BJ (cell line): ENCODE data around the gene ECT2. TPM values are rescaled to one million over a fixed set of nuclear protein-coding genes. Genes with fewer than 3 reads are reported as not detected.

Experiments used
- CTCF ChIA-PET: fragments of 350-600 bp; formaldehyde crosslinking; extraction: SDS; loops from one replicate; lab custom pipeline; 2021; ENCODE audit warnings: antibody characterized with exemption, inconsistent platforms; lab: Yijun Ruan, JAX
- POLR2A ChIA-PET: fragments of 300-600 bp; sonication (Branson Sonifier 250); formaldehyde crosslinking; extraction: SDS; loops from one replicate; lab custom pipeline; 2021; ENCODE audit warnings: antibody characterized with exemption; lab: Charles Lee
- DNase-seq: peaks from one replicate; pipeline ENCODE4 v3.0.0-alpha.2; 2011; ENCODE audit warnings: low read depth
- H3K27me3 ChIP-seq: 2 replicates; pipeline ENCODE4 v1.6.0; 2011; ENCODE audit warnings: low read length; ENCODE audit not compliant: control insufficient read depth, insufficient read depth
- H3K36me3 ChIP-seq: 2 replicates; pipeline ENCODE4 v1.5.1; 2011; ENCODE audit warnings: low read length; ENCODE audit not compliant: control insufficient read depth, insufficient read depth
- H3K4me3 ChIP-seq: 2 replicates; pipeline ENCODE4 v1.5.1; 2011; ENCODE audit warnings: low read depth, mild to moderate bottlenecking, control low read depth, low read length
- polyA plus RNA-seq: library from polyadenylated mRNA; depleted of rRNA; stranded (reverse); fragments of >200 nt; gene quantifications from 2 replicates; pipeline ENCODE4 v1.2.3, GENCODE V29; 2011
- TF ChIP-seq, protein P1 (sequence below): IDR thresholded peaks from 2 replicates; pipeline ENCODE4 v1.5.1; 2011; ENCODE audit warnings: low read depth, mild to moderate bottlenecking, control low read depth, inconsistent platforms, low read length, moderate library complexity; ENCODE audit not compliant: insufficient read depth

ECT2 gene
- polyA plus RNA-seq, 1 experiment = 15.3 TPM

DNA sequence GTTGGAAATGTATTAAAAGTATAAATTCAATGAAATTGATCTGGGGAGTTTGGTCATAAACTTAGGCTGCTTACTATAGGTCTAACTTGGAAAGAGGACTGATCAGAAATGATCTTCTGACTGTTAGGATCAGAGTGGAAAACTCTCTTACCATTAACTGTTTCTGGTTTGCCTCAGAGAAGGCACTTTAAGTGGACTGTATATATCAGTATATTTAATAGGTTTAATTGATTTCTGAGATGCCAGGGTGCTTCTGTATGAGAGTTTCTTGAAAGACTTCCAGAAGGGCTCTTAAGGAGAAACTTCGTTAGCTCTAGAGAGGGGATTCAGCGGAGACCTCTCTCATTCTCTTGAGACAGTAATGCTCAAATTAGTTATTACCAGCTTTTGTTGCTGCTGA, 36.5 kb downstream of the ECT2 start:
- no peak for DNase-seq
- Histone ChIP-seq H3K27me3 (no peaks in the 10 kb centered on the region), H3K4me3 (no peak overlapping the region), H3K36me3 (no peaks in the 10 kb centered on the region)
- ChIA-PET POLR2A (no interaction called here), CTCF (no interaction called here)
- TF ChIP-seq, protein P1, sequence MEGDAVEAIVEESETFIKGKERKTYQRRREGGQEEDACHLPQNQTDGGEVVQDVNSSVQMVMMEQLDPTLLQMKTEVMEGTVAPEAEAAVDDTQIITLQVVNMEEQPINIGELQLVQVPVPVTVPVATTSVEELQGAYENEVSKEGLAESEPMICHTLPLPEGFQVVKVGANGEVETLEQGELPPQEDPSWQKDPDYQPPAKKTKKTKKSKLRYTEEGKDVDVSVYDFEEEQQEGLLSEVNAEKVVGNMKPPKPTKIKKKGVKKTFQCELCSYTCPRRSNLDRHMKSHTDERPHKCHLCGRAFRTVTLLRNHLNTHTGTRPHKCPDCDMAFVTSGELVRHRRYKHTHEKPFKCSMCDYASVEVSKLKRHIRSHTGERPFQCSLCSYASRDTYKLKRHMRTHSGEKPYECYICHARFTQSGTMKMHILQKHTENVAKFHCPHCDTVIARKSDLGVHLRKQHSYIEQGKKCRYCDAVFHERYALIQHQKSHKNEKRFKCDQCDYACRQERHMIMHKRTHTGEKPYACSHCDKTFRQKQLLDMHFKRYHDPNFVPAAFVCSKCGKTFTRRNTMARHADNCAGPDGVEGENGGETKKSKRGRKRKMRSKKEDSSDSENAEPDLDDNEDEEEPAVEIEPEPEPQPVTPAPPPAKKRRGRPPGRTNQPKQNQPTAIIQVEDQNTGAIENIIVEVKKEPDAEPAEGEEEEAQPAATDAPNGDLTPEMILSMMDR = no peak

DNA sequence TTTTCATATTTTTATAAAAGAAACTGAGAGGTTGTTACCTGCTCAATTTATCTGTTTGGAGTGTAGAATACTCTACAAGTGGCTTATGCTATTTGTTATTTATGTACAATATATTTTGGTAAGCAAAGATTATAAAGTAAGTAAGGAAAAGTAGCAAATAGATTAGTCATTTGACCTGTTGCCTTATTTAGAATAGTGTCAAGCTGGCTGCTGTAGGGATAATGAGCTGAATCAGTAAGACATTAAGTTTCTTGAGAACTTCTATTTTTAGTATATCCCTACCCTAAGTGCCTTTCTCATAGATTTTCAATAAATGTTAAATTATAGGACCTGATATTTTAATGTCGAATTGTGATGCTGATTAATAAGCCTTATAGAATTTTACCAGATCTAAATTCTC, 37.2 kb downstream of the ECT2 start:
- H3K27me3 ChIP-seq = no peaks in the 10 kb centered on the region
- ChIA-PET CTCF (no interaction called here), POLR2A (no interaction called here)
- H3K36me3 ChIP-seq = no peaks in the 10 kb centered on the region; the same call in 1 of the 2 replicates
- H3K4me3 ChIP-seq = no peak overlapping the region
- no peak for DNase-seq
- TF ChIP-seq, protein P1 = no peak

DNA sequence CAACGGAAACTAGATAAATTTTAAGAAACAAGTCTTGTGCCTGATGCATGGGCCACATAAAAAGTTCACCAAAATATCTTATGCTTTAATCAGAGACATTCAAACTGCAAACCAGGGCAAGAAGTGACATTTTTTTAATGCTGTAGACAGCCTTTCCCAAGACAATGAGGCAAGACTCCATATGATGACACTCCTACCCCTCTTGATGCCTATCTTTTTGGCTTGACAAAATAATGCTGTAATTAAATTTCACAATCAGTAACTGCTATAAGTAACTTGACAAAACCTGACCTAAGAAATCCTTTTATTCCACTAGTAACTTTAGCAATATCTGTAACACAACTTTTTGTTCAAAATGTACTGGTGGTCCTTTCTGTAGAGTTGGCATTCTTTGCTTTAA, 48.7 kb downstream of the ECT2 start:
- no peak for DNase-seq
- Histone ChIP-seq H3K27me3 (no peaks in the 10 kb centered on the region), H3K4me3 (no peak overlapping the region), H3K36me3 (no peaks in the 10 kb centered on the region)
- TF ChIP-seq, protein P1 = no peak
- ChIA-PET CTCF (no interaction called here), POLR2A (no interaction called here)

DNA sequence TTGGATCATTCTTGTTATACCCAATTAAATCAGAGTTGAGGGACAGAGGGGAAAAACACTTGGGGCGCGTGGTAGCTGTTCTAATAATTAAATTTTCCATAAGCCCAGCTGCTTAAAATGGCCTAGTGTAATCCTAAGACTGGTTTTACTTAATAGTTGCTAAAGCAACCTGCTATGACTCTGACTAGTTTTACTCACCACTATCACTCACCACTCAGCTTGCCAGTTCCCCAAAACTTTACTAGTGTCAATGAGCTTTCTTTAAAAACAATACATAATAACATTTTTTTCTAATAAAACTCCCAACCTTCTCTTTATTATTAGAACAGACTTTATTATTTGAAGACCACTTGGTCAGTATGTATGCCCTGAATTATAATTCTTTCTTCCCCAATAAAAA, 49.6 kb downstream of the ECT2 start:
- DNase-seq = no peak
- POLR2A ChIA-PET = no interaction called here
- Histone ChIP-seq H3K36me3 (no peaks in the 10 kb centered on the region), H3K27me3 (no peaks in the 10 kb centered on the region), H3K4me3 (no peak overlapping the region)
- CTCF ChIA-PET = no interaction called here
- TF ChIP-seq, protein P1 = no peak

DNA sequence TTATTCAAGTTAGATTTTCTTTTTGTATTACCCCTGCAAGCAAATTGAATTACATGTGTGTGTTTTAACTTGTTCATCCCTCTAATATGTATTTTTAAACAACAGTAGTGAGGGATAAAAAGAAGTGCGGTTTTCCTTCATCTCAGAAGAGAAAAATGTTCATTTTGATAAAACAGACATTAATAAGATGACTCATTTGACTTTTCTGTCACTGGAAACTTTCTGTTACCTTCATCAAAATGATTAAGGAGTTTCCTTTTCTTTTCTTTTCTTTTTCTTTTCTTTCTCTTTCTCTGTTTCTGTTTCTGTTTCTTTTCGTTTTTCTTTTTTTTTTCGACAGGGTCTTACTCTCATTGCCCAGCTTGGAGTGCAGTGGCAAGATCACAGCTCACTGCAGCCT, 53.0 kb downstream of the ECT2 start:
- H3K27me3 ChIP-seq = no peaks in the 10 kb centered on the region
- CTCF ChIA-PET = no interaction called here
- POLR2A ChIA-PET = no interaction called here
- no peak for DNase-seq
- TF ChIP-seq, protein P1 = no peak
- no peak overlapping the region for H3K4me3 ChIP-seq
- H3K36me3 ChIP-seq = no peaks in the 10 kb centered on the region
